GM19468 (cell line): Measurements from ENCODE around the gene PRTN3.
"Not testable (repeated sequence)": the region's sequence is repeated elsewhere in the genome, so short reads cannot be mapped to it uniquely, and the experiment has no call there.

Experiments
- ATAC-seq: cut with Tn5 transposase; IDR thresholded peaks from one replicate; pipeline ENCODE4 v1.9.1; 2021; ENCODE audit warnings: mild to moderate bottlenecking, moderate library complexity, moderate number of reproducible peaks; ENCODE audit not compliant: unreplicated experiment; ENCODE audit errors: extremely low read depth

Gene PRTN3

GRCh38 chr19:876780-877314 lies 36.0 kb downstream of the PRTN3 start:
- ATAC-seq: no peak

GRCh38 chr19:877992-878660 lies 37.3 kb downstream of the PRTN3 start:
- ATAC-seq: not testable (repeated sequence)

GRCh38 chr19:878751-879561 lies 38.2 kb downstream of the PRTN3 start:
- ATAC-seq: not testable (repeated sequence)

GRCh38 chr19:879711-880438 lies 39.1 kb downstream of the PRTN3 start:
- ATAC-seq: no peak

GRCh38 chr19:881385-882071 lies 40.7 kb downstream of the PRTN3 start:
- no peak for ATAC-seq

GRCh38 chr19:882871-883497 lies 42.2 kb downstream of the PRTN3 start:
- no peak for ATAC-seq

- ATAC-seq: no peak
These were observed 42.9 kb downstream of the PRTN3 start for GRCh38 chr19:883661-884211.

GRCh38 chr19:884420-885211 lies 43.8 kb downstream of the PRTN3 start:
- ATAC-seq: no peak

GRCh38 chr19:885536-886224 lies 44.9 kb downstream of the PRTN3 start:
- no peak for ATAC-seq

GRCh38 chr19:887072-887471 lies 46.3 kb downstream of the PRTN3 start:
- no peak for ATAC-seq

GRCh38 chr19:887599-887998 lies 46.8 kb downstream of the PRTN3 start:
- no peak for ATAC-seq

GRCh38 chr19:888581-889385 lies 48.0 kb downstream of the PRTN3 start:
- no peak for ATAC-seq

- no peak for ATAC-seq
These were observed 49.0 kb downstream of the PRTN3 start for GRCh38 chr19:889662-890295.

GRCh38 chr19:890831-891230 lies 50.0 kb downstream of the PRTN3 start:
- ATAC-seq: no peak

GRCh38 chr19:891421-892200 lies 50.8 kb downstream of the PRTN3 start:
- not testable (repeated sequence) for ATAC-seq

GRCh38 chr19:892243-892893 lies 51.6 kb downstream of the PRTN3 start:
- ATAC-seq: no peak
